HCT116 (cell line): ENCODE measurements around the gene SMARCA4. TPM values are rescaled to one million over a fixed set of nuclear protein-coding genes. Genes with fewer than 3 reads are reported as not detected.

Source experiments
- ATAC-seq: fragments of 200-7000 bp; cut with Tn5 transposase; 2 replicates; pipeline ENCODE4 v1.9.1; 2020; ENCODE audit warnings: mild to moderate bottlenecking, moderate library complexity
- BruUV-seq: library from RNA; stranded (reverse); fragments of 400-500 nt; replicated peaks from 2 replicates; lab custom pipeline; 2021; lab: Mats Ljungman, UMichigan
- CTCF ChIA-PET: fragments of 300-600 bp; sonication (Branson Sonifier 250); formaldehyde crosslinking; loops from one replicate; lab custom pipeline; 2021; ENCODE audit warnings: antibody characterized with exemption; lab: Charles Lee
- POLR2A ChIA-PET: fragments of 300-600, 350-600 bp; sonication (Branson Sonifier 250); formaldehyde crosslinking; loops from one replicate; lab custom pipeline; 2021; ENCODE audit warnings: antibody characterized with exemption; lab: Charles Lee
- RAD21 ChIA-PET, 2 experiments: fragments of 300-600 bp; sonication (Branson Sonifier 250); formaldehyde crosslinking; loops; one replicate each; lab custom pipeline; 2023; ENCODE audit warnings: low total read pairs in 2 of 2; ENCODE audit not compliant: uncharacterized antibody in 2 of 2, unreplicated experiment in 2 of 2, low non-redundant PET in 1 of 2; lab: Charles Lee
- DNase-seq: peaks from one replicate; pipeline ENCODE4 v3.0.0-alpha.2; 2010; ENCODE audit warnings: low read depth, low spot score
- H2AFZ ChIP-seq: fragments of 200-600 bp; shearing (Covaris generic), sonication (generic); 2 replicates; pipeline ENCODE4 v1.6.1; 2017; ENCODE audit warnings: low read depth, mixed run types, mixed read lengths, antibody characterized with exemption, low read length; ENCODE audit not compliant: poor library complexity, severe bottlenecking
- H3K27ac ChIP-seq: 2 replicates; pipeline ENCODE4 v1.5.1; 2012; ENCODE audit warnings: low read depth, low read length
- H3K27me3 ChIP-seq: fragments of 200-600 bp; sonication (generic); 2 replicates; pipeline ENCODE4 v1.6.1; 2016; ENCODE audit warnings: mixed run types, low read length, mixed read lengths; ENCODE audit not compliant: insufficient read depth
- H3K36me3 ChIP-seq, 2 experiments: fragments of 200-500 bp in 1 of 2; fragments of 200-600 bp in 1 of 2; sonication (Bioruptor generic) in 1 of 2; sonication (generic) in 1 of 2; 2 replicates each; pipeline versions ENCODE4 v1.5.1 to v1.6.1; 2014 to 2016; ENCODE audit warnings: low read length in 2 of 2, inconsistent platforms in 1 of 2, mixed read lengths in 1 of 2, mixed run types in 1 of 2; ENCODE audit not compliant: insufficient read depth in 2 of 2, control insufficient read depth in 1 of 2
- H3K4me1 ChIP-seq, 2 experiments: fragments of 200-600 bp in 1 of 2; sonication (generic) in 1 of 2; 2 replicates each; pipeline versions ENCODE4 v1.5.1 to v1.6.1; 2012 to 2017; ENCODE audit warnings: low read length in 2 of 2, inconsistent platforms in 1 of 2, mild to moderate bottlenecking in 1 of 2, mixed read lengths in 1 of 2, mixed run types in 1 of 2, moderate library complexity in 1 of 2; ENCODE audit not compliant: insufficient read depth in 2 of 2, control insufficient read depth in 1 of 2
- H3K4me2 ChIP-seq: fragments of 200-600 bp; sonication (generic); 2 replicates; pipeline ENCODE4 v1.6.1; 2017; ENCODE audit warnings: mixed run types, low read length, mixed read lengths
- H3K4me3 ChIP-seq, 2 experiments: fragments of 200-600 bp in 1 of 2; sonication (generic) in 1 of 2; replicated peaks in 1 of 2; 2 replicates each; pipeline ENCODE4 v1.5.1; 2011 to 2016; ENCODE audit warnings: low read length in 2 of 2, control low read depth in 1 of 2, low read depth in 1 of 2, mild to moderate bottlenecking in 1 of 2, mixed read lengths in 1 of 2, mixed run types in 1 of 2
- H3K79me2 ChIP-seq: fragments of 200-600 bp; sonication (generic); 2 replicates; pipeline ENCODE4 v1.6.1; 2017; ENCODE audit warnings: mild to moderate bottlenecking, mixed run types, low read length, moderate library complexity, mixed read lengths; ENCODE audit not compliant: insufficient read depth
- H3K9ac ChIP-seq: fragments of 200-600 bp; sonication (generic); 2 replicates; pipeline ENCODE4 v1.6.1; 2016; ENCODE audit warnings: low read length, mixed read lengths
- H3K9me2 ChIP-seq: fragments of 200-600 bp; sonication (generic), shearing (Covaris generic); 2 replicates; pipeline ENCODE4 v1.6.1; 2017; ENCODE audit warnings: mixed run types, mild to moderate bottlenecking, moderate library complexity; ENCODE audit not compliant: insufficient read depth
- H3K9me3 ChIP-seq, 2 experiments: fragments of 200-500 bp in 1 of 2; fragments of 200-600 bp in 1 of 2; sonication (Bioruptor generic) in 1 of 2; sonication (generic) in 1 of 2; 2 replicates each; pipeline ENCODE4 v1.6.1; 2014 to 2017; ENCODE audit warnings: low read length in 2 of 2, mixed read lengths in 2 of 2, inconsistent platforms in 1 of 2, low read depth in 1 of 2, mild to moderate bottlenecking in 1 of 2, mixed run types in 1 of 2, moderate library complexity in 1 of 2; ENCODE audit not compliant: control insufficient read depth in 1 of 2, insufficient read depth in 1 of 2
- H4K20me1 ChIP-seq: fragments of 200-600 bp; sonication (generic), shearing (Covaris generic); 2 replicates; pipeline ENCODE4 v1.6.1; 2017; ENCODE audit warnings: mixed run types, mild to moderate bottlenecking, moderate library complexity; ENCODE audit not compliant: insufficient read depth
- CEBPB ChIP-seq: IDR thresholded peaks from 2 replicates; pipeline ENCODE4 v1.6.1; 2012; ENCODE audit warnings: low read depth
- ELF1 ChIP-seq: IDR thresholded peaks from 2 replicates; pipeline ENCODE4 v1.6.1; 2012; ENCODE audit warnings: low read depth, borderline replicate concordance
- JUND ChIP-seq: IDR thresholded peaks from 2 replicates; pipeline ENCODE4 v1.6.1; 2012
- POLR2AphosphoS5 ChIP-seq: IDR thresholded peaks from 2 replicates; pipeline ENCODE4 v1.6.1; 2011; ENCODE audit warnings: mild to moderate bottlenecking, low read depth, low read length, moderate library complexity
- RAD21 ChIP-seq: IDR thresholded peaks from 2 replicates; pipeline ENCODE4 v1.6.1; 2012; ENCODE audit warnings: low read depth, mild to moderate bottlenecking
- REST ChIP-seq: IDR thresholded peaks from 2 replicates; pipeline ENCODE4 v1.6.1; 2012; ENCODE audit warnings: low read depth
- SIN3A ChIP-seq: IDR thresholded peaks from 2 replicates; pipeline ENCODE4 v1.6.1; 2012; ENCODE audit warnings: low read depth
- TCF7L2 ChIP-seq: IDR thresholded peaks from 2 replicates; pipeline ENCODE4 v1.7.0; 2011; ENCODE audit warnings: borderline replicate concordance, inconsistent platforms; ENCODE audit not compliant: insufficient read depth, insufficient read length; ENCODE audit errors: extremely low read depth
- intact Hi-C: fragments of 100-400 bp; cut with micrococcal nuclease; formaldehyde crosslinking; loops from 2 replicates; pipeline ENCODE4 v1.10.0; 2022
- total RNA-seq: library from RNA; stranded (reverse); gene quantifications from one replicate; pipeline ENCODE4 v1.2.1, GENCODE V29; 2021; ENCODE audit not compliant: unreplicated experiment
- TF ChIP-seq, protein P1 (sequence below), 3 experiments: fragments of 200-600 bp in 1 of 3; sonication (generic) in 1 of 3; IDR thresholded peaks in 2 of 3; conservative IDR thresholded peaks in 1 of 3; 2 replicates each; pipeline ENCODE4 v1.5.1; 2012 to 2017; ENCODE audit warnings: low read depth in 2 of 3, low read length in 2 of 3, antibody characterized with exemption in 1 of 3, borderline replicate concordance in 1 of 3, control low read depth in 1 of 3, mild to moderate bottlenecking in 1 of 3, mixed read lengths in 1 of 3, mixed run types in 1 of 3, moderate library complexity in 1 of 3; ENCODE audit not compliant: insufficient read depth in 1 of 3

Gene SMARCA4
- total RNA-seq, 1 experiment from 2014 or later = 116 TPM

DNA sequence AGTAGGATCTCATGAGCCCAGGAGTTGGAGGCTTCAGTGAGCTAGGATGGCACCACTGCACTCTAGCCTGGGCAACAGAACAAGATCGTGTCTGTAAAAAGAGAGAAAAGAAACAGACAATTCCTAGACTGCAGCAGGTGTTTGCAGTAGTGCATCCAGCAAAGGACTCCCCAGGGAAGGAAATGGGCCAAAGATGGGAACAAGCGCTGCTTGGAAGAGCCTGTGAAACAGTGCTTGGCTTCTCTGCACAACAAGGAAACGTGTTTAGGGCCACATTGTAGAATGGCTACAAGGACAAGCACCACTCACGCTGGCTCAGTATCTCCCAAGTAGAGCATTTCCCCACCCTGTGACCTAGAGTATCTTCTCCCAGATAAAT lies 93.0 kb downstream of the SMARCA4 start (continued):
- TF ChIP-seq, protein P1, sequence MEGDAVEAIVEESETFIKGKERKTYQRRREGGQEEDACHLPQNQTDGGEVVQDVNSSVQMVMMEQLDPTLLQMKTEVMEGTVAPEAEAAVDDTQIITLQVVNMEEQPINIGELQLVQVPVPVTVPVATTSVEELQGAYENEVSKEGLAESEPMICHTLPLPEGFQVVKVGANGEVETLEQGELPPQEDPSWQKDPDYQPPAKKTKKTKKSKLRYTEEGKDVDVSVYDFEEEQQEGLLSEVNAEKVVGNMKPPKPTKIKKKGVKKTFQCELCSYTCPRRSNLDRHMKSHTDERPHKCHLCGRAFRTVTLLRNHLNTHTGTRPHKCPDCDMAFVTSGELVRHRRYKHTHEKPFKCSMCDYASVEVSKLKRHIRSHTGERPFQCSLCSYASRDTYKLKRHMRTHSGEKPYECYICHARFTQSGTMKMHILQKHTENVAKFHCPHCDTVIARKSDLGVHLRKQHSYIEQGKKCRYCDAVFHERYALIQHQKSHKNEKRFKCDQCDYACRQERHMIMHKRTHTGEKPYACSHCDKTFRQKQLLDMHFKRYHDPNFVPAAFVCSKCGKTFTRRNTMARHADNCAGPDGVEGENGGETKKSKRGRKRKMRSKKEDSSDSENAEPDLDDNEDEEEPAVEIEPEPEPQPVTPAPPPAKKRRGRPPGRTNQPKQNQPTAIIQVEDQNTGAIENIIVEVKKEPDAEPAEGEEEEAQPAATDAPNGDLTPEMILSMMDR (IDR thresholded peaks at IDR 0.05 in 2 of 3, conservative IDR thresholded peaks at IDR 0.05 in 1 of 3; ENCODE audit: borderline replicate concordance in 1 of 3, insufficient read depth in 1 of 3, low read depth in 2 of 3, low read length in 2 of 3) = no peak

DNA sequence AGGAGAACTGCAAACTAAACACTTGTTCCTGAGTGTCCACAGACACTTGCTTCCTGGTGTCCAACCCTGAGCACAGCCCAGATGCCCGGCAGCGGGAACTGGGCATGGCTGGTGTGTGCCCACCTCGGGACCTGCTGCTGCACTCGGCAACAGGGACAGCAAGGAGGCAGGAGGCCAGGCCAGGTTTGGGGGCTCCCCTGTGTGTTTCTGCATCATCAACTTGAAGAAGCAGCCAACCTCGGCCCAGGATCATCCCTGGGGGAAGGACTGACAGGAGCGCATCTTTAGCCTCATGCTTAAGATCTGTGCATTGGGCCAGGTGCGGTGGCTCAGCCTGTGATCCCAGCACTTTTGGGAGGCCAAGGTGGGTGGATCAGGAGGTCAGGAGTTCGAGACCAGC lies 93.4 kb downstream of the SMARCA4 start:
- Histone ChIP-seq H3K9ac (no peak overlapping the region), H3K79me2 (peaks cover 3% of the 10 kb centered on the region; the same call in 1 of the 2 replicates), H3K4me1 (no peaks in the 10 kb centered on the region), H3K9me3 (no peaks in the 10 kb centered on the region), H3K27ac (no peak overlapping the region), H2AFZ (no peak overlapping the region), H3K36me3 (peaks cover 0 to 21% of the 10 kb centered on the region in 2 experiments; a peak in 2 of 4 replicates), H3K9me2 (no peaks in the 10 kb centered on the region), H4K20me1 (no peaks in the 10 kb centered on the region), H3K4me2 (no peak overlapping the region), H3K27me3 (no peaks in the 10 kb centered on the region), H3K4me3 (no peak overlapping the region)
- no peak for TF ChIP-seq POLR2AphosphoS5
- no peak for TF ChIP-seq TCF7L2
- no peak for TF ChIP-seq REST
- TF ChIP-seq RAD21 = no peak
- no peak for TF ChIP-seq SIN3A
- no peak for TF ChIP-seq ELF1
- TF ChIP-seq JUND = no peak
- no peak for TF ChIP-seq CEBPB
- TF ChIP-seq, protein P1 (IDR thresholded peaks at IDR 0.05 in 2 of 3, conservative IDR thresholded peaks at IDR 0.05 in 1 of 3; ENCODE audit: borderline replicate concordance in 1 of 3, insufficient read depth in 1 of 3, low read depth in 2 of 3, low read length in 2 of 3) = no peak
- ChIA-PET RAD21 (no interaction called here), CTCF (no interaction called here), POLR2A (no interaction called here)
- DNase-seq (no peak), ATAC-seq (no peak)
- no TSS peak for BruUV-seq
- intact Hi-C loops = no loop called here
